HG03025 (cell line): ENCODE results near the gene C7.
"Not testable (repeated sequence)": the region's sequence is repeated elsewhere in the genome, so short reads cannot be mapped to it uniquely, and the experiment has no call there.

Experiments used
- ATAC-seq: cut with Tn5 transposase; IDR thresholded peaks from one replicate; pipeline ENCODE4 v1.9.1; 2021; ENCODE audit warnings: mild to moderate bottlenecking, moderate library complexity; ENCODE audit not compliant: unreplicated experiment, low FRiP score

C7 gene

GRCh38 chr5:40988746-40989510, 79.6 kb downstream of the C7 start:
- ATAC-seq, result no peak

GRCh38 chr5:40991168-40991980, 82.1 kb downstream of the C7 start:
- no peak for ATAC-seq

GRCh38 chr5:40991981-40992559, 82.8 kb downstream of the C7 start:
- no peak for ATAC-seq

- no peak for ATAC-seq
Observed at GRCh38 chr5:40995801-40996586, 86.7 kb downstream of the C7 start.

GRCh38 chr5:40999142-40999541, 89.8 kb downstream of the C7 start:
- ATAC-seq, result no peak

GRCh38 chr5:40999966-41000365, 90.7 kb downstream of the C7 start:
- no peak for ATAC-seq

- no peak for ATAC-seq
Observed at GRCh38 chr5:41003670-41004376, 94.5 kb downstream of the C7 start.

GRCh38 chr5:41004931-41005330, 95.6 kb downstream of the C7 start:
- ATAC-seq, result no peak

- no peak for ATAC-seq
Observed at GRCh38 chr5:41009232-41009631, 99.9 kb downstream of the C7 start.

- ATAC-seq, result no peak
Observed at GRCh38 chr5:41010572-41010971, 101.3 kb downstream of the C7 start.

GRCh38 chr5:41012318-41012717, 103.0 kb downstream of the C7 start:
- no peak for ATAC-seq

GRCh38 chr5:41022600-41022999, 113.3 kb downstream of the C7 start:
- ATAC-seq, result not testable (repeated sequence)
